Femur (tissue), 1 donor: ENCODE results near the gene JUNB.
A peak's percentile ranks its signal among the peaks of the same experiment; 100 is the strongest.

Source experiments
- DNase-seq: peaks from one replicate; pipeline ENCODE4 v3.0.0-alpha.2; 2017

Gene JUNB

GRCh38 chr19:12774588-12775555, 16.4 kb upstream of the JUNB start, which contains the start of gene HOOK2:
TSS of gene HOOK2 (minus strand) at chr19:12775552. CDS start at chr19:12775449, 103 bp downstream.
- no peak for DNase-seq

- DNase-seq, result peak; percentile 90
Observed at GRCh38 chr19:12777217-12778016, 13.9 kb upstream of the JUNB start.

GRCh38 chr19:12778017-12778904, 13.0 kb upstream of the JUNB start:
- DNase-seq, result peak; percentile 91

- no peak for DNase-seq
Observed at GRCh38 chr19:12778905-12779161, 12.5 kb upstream of the JUNB start.

DNA sequence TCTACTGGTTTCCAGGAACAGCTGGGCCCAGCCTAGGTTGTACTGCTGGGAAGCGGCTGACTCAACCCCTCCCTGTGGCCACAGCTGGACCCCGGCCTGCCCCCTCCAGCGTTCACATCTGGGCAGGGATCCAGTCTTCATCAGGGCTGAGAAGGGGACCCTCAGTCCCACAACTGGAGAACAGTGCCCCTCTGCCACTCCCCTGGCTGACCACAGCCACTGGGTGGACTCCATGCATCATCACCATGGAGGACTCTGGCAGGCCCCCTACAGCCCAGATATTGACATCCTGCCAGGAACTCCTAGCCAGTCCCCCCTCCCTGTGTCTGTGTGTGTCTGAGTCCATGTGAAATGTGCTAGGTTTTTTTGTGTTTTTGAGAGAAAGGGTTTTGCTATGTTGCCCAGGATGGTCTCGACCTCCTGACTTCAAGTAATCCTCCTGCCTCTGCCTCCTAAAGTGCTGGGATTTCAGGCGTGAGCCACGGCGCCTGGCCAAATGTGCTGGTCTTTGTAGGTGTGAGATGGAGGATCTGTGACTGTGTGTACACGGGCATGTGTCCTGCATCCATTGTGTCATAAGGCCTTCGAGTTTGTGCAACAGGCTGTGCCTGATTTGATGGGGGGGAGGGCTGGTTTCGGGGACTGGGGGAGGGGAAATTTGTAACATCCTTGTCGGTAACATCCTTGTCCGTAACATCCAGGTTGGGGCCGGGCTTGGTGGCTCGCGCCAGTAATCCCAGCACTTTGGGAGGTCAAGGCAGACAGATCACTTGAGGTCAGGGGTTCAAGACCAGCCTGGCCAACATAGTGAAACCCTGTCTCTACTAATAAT, 11.9 kb upstream of the JUNB start:
- peak; percentile 92 for DNase-seq

GRCh38 chr19:12782174-12782423, 9.2 kb upstream of the JUNB start:
- DNase-seq, result no peak

DNA sequence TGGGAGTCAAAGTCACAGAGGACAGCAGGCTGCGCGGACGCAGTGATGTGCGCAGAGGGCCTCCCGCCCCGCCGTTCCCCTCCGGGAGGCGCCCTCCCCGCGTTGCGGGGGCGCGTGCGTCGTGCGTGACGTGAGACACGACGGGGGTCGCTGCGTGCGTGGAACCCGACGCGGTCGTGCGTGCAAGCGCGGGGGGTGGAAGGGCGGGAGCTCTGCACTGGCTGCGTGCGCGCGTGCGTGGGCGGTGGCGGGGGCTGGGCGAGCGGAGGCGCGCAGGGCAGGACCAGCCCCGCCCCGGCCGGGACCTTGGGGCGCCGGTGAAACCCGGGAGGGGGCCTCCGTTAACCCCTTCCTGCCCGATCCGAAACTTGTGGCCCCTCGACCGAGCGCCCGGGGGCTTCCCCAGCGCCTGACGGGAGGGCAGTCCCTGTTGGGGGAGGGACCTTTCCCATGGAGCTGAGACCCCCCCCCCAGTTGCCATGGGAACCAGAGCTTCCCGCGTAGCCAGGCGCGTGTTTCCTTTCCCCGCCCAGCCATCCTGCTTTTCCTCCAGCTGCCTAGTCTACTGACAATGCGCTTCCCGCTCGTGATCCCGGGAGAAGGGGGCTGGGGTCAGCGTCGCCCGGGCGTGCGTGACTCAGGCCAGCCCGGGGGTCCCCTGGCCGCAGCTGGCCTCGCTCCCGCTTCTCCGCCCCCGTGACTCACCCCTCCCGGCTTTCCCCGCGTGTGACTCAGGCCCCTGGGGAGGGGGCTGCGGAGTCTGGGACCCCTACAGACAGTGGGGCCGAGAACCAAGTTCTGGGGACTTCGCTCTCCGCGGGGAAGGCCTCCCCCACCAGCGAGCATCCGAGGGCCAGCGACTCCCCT, 8.6 kb upstream of the JUNB start:
- peak; percentile 93 for DNase-seq

DNA sequence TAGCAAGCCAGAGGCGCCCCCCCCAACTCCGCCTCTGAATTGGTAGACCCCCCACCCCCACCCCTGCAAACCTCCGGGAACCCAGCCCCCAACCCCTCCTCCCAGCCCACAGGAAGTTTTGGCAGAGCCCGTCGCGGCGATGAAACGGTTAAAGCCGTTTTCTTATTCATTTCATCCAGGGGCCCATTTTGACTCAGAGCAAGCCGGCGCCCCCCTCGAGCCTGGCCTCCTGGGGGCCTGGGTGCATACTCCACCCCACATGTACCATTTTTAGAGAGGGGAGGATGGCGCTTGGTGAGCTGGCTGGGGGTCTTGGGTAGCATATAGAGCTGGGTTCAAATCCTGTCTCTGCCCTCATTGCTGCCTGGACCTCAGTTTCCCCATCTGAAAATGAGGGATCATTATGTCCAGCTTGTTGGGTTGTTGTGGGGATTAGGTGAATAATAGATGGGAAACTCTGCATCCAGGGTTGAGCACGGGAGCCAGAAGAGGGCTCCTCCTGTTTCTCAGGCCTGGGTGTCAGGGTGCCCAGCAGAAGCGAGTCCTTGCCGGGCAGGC, 7.9 kb upstream of the JUNB start:
- DNase-seq, result no peak

DNA sequence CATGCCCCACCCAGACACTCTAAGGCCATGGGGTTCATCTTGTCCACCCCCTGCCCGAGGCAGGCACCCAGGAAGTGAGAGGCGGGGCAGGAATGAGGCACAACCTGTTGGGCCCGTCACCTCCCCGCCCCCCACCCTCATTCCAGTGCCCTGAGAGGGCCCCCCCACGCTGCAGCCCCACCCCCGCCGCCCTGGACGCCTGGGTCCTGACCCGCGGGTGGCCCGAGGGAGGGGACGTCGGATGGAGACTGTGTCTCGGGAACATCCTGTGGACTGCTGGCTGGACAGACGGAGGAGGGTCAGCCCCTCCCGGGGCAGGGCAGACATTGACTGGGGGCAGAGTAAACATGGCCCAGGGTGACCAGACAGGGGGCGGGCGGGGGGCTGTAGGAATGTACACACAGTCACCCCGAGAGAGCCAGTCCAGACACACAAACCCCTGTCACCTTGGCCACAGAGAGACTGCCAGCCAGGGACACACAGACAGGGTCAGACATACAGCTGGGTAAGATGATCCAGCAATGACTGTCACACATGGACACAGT, 7.4 kb upstream of the JUNB start:
- DNase-seq, result peak; percentile 49

DNA sequence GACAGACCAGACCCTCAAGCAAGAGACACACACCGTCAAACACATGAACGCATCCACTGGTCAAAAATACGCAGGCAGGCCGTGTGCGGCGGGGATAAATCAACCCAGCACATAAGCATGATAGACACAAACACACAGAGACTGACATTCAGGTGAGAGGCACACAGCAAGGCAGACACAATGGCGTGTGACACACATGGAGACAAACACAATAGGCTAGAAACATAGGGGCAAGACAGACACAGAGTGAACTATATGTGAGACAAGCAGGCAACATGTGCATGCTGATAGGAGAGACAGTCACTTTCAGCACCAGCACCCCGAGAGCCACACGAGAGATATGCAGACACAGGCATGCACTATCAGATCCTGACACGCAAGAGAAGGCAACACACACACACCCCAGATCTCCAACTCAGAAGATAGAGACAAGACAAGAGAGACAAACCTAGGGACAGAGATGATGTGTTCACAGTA, 6.9 kb upstream of the JUNB start:
- no peak for DNase-seq

DNA sequence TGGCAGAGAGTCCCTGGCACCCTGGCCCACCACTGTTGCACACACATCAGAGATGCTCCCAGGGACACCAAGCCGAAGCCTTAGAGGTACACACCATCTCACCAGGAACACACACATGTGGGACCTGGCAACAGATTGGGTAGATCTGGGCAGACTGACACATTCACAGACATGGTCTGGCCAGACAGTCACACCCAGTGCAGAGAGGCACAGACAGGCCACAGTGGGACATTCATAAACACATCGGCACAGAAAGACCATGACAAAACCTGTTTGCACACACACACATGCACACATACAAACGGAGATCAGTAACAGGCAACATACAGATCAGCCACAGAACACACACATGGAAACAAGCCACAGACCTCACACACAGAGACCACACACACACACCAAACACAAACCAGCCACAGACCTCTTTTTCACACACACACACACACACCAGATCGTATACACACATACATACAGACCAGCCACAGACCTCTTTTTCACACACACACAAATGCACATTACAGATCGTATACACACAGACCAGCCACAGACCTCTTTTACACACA, 6.3 kb upstream of the JUNB start:
- peak; percentile 47 for DNase-seq

DNA sequence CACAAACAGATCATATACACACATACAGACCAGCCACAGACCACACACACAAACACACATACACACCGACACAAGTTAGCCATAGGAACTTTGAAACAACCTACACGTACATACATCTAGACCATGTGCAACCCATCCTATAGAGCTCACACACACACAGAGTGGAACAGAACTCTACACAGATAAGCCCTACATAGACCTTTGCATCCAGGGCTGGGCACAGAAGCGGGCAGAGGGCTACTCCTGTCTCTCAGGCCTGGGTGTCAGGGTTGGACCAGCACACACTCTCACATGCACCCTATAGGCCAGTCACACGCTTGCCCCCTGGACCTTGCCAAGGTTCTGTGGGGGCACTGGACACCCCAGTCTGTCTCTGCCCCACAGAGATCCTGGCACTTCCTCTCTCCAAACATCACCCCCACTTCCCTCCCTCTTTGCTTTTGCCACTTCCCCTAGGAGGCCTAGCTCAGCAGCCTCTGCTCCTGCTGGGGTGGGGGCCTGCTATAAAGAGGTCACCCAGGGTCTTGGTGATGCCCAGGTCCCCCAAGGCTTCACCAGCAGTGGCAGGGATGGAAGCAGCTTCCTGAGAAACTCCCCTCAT, 5.8 kb upstream of the JUNB start:
- DNase-seq, result peak; percentile 40

- DNase-seq, result peak; percentile 69
Observed at GRCh38 chr19:12786141-12786870, 5.0 kb upstream of the JUNB start.

- no peak for DNase-seq
Observed at GRCh38 chr19:12786952-12787351, 4.3 kb upstream of the JUNB start.

DNA sequence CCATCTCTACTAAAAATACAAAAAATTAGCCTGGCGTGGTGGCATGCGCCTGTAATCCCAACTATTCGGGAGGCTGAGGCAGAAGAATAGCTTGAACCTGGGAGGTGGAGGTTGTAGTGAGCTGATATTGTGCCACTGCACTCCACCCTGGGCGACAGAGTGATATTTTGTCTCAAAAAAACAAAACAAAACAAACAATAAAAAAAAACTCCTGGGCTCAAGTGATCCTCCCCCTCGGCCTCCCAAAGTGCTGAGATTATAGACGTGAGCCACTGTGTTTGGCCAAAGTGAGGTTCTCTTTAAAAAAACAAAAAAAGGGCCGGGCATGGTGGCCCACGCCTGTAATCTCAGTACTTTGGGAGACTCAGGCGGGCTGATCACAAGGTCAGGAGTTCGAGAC, 3.8 kb upstream of the JUNB start:
- DNase-seq, result no peak

- DNase-seq, result peak; percentile 48
Observed at GRCh38 chr19:12788042-12788681, 3.1 kb upstream of the JUNB start.

DNA sequence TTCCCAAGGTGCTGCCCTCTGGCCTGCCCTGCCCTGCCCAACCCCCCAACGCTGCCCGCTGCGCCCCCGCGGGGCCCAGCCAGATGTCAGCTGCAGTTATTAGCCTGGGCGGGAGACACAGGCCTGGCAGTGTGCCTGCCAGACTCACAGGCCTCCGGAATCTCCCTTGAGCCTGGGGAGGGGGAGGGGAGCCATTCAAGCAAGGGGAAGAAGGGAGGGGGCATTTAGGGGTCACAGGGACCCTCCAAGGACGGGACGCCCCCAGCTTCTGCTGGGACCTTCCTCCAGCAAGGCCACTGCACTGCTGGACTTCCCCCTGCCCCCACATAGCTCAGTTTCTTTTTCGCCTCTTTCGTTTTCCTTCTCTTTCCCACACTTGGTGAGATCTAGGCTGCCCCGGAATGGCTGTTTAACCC, 2.6 kb upstream of the JUNB start:
- peak; percentile 90 for DNase-seq

DNA sequence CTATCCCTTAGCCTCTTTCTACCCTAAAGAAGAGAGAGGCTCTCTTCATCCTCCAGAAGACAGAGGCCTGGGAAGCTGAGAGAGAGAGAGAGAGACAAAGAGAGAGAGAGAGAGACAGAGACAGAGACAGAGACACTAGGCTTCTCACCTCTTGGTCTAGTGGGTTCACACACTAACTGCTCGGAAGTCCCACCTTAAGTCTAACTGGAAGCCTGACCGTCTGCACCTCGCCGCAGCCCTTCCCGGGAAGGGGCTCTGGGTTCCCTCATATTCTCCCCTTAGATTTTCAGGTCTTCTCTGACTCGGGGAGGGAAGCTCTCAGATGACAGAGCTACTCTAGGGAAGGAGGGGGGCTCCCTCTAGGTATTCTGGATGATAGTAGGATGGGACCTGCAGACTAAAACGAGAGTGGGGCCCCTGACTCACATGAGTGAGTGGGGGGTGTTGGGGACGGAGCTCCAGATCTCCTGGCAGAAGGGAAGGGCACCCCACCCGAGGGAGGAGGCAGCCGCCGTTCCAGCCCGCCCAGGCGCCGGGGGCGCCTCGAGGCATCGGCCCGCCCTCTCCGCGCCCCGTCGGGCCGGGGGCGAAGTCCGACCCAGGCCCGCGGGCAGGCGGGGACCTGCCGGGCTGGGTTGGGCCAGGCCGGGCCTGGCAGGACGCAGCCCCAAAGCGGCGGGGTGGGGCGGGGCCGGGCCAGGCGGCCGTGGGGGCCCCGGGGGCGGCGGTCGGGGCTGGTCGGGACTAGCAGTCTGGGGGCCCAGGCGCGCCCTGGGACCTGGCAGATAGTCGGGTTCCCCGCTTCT, 2.0 kb upstream of the JUNB start:
- DNase-seq, result no peak
